Activated CD8-positive, alpha-beta memory T cell treated with anti-CD3 and anti-CD28 coated beads, Interleukin-2, amount 50 U/mL, for 4 hours (primary cell): ENCODE results near the gene ZFP36L2.

Experiments
- DNase-seq: peaks from one replicate; pipeline ENCODE4 v3.0.0-alpha.2; 2020

Gene ZFP36L2

GRCh38 chr2:43184339-43184895 lies 42.0 kb downstream of the ZFP36L2 start:
- DNase-seq, result peak; percentile 48

- no peak for DNase-seq
Measured at GRCh38 chr2:43183743-43184142, 42.7 kb downstream of the ZFP36L2 start.

- no peak for DNase-seq
Measured at GRCh38 chr2:43180897-43181296, 45.5 kb downstream of the ZFP36L2 start.

GRCh38 chr2:43179942-43180341 lies 46.5 kb downstream of the ZFP36L2 start:
- DNase-seq, result no peak

- DNase-seq, result no peak
Measured at GRCh38 chr2:43178602-43179542, 47.5 kb downstream of the ZFP36L2 start.

GRCh38 chr2:43178055-43178598 lies 48.3 kb downstream of the ZFP36L2 start:
- no peak for DNase-seq

GRCh38 chr2:43176449-43176848 lies 50.0 kb downstream of the ZFP36L2 start:
- DNase-seq, result no peak

- no peak for DNase-seq
Measured at GRCh38 chr2:43175876-43176275, 50.5 kb downstream of the ZFP36L2 start.

- DNase-seq, result no peak
Measured at GRCh38 chr2:43175020-43175441, 51.4 kb downstream of the ZFP36L2 start.

GRCh38 chr2:43174368-43174916 lies 52.0 kb downstream of the ZFP36L2 start:
- DNase-seq, result peak; percentile 65
